GM18868 (cell line): ENCODE data around the gene CD82.
"Not testable (repeated sequence)": the region's sequence is repeated elsewhere in the genome, so short reads cannot be mapped to it uniquely, and the experiment has no call there.

Experiments used
- ATAC-seq: cut with Tn5 transposase; IDR thresholded peaks from one replicate; pipeline ENCODE4 v1.9.1; 2021; ENCODE audit warnings: mild to moderate bottlenecking, moderate library complexity; ENCODE audit not compliant: unreplicated experiment

CD82 gene

DNA sequence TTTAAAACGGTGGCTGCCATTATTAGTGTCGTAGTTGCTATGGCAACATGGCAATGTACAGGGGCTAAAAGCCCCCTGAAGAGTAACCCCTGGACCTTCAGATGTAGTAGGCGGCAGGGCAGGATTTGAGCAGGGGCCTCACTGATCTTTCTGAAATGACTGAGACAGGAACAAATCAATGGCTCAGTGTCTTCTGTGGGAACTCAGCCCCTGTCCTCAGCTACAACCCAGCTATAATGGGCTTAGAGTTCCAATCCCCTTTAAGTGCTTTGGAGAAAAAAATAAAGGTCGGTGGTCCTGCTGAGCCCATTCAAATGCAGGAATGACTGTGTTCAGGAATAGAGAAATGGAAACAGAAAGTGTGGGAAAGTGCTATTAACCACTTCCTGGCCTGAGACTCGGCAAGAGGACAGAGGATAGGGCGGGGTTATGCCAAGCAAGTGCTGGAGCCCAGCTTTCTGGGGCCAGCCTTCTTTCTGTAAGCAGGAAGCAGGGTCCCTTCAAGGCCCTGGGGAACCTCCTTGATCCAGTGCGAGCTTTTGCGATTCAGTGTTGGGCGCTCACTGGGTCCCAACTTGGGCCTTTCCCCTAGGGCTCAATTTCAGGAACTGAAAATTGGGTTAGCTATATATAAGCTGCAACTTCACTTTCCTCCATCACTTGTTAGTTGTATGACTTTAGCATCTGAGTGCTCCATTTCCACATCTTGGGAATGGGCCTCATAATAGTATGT lies 6.1 kb upstream of the CD82 start:
- peak; percentile 87 for ATAC-seq

DNA sequence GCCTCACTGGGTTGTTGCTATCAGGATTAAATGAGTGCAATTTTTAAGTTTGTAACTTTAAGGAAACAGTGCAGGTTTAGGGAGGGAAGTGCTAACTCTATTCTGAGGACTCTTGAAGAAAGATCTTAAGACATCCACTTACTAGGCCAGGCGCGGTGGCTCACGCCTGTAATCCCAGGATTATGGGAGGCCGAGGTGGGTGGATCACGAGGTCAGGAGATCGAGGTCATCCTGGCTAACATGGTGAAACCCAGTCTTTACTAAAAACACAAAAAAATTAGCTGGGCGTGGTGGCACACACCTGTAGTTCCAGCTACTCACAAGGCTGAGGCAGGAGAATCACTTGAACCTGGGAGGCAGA lies 5.5 kb upstream of the CD82 start:
- not testable (repeated sequence) for ATAC-seq

DNA sequence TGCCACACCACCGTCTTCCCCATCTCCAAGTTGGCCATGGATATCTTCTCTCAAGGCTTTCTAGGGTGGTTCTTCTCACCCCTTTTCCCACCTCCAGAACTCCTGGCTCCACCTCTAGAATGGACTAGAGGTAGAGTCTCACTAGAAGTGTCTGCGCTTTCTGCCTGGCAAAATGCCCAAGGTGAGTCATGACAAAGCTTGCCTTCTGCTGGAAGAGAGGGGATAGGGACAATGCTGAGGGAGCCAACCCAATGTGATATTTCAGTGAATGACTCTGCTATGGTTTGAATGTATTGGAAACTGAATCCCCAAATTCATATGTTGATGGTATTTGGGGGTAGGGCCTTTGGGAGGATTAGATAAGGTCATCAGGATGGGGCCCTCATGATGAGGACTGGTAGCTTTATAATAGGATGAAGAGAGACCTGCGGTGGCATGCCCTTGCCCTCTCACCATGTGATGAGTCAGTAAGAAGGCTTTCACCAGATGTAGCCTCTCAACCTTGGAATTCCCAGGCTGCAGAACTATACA lies 4.1 kb upstream of the CD82 start:
- no peak for ATAC-seq

DNA sequence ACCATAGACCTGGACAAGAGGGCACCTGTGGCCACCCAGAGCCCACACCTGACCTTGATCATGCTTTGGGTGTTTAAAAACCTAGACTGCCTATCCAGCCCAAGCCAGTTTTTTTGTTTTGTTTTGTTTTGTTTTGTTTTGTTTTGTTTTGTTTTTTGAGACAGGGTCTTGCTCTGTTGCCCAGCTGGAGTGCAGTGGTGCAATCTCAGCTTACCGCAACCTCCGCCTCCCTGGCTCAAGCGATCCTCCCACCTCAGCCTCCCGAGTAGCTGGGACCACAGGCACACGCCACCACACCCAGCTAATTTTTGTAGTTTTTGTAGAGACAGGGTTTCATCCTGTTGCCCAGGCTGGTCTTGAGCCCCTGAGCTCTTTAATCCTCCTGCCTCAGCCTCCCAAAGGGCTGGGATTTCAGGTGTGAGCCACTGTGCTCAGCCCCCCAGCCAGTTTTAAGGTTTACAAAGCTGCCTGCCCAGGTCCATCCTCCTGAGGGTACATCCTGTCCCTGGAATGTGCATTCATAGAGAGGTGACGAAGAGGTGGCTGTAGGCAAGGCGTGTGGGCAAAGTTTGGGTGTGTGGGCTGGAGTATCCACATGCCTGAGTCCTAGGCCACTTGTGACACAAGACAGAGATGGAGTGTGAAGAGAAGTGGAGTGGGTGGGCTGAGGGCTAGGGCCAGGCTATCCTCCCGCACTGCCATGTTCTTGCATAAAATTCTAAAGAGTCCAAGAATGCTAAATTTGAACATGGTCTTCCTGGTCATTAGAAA lies 3.3 kb upstream of the CD82 start:
- ATAC-seq: no peak

DNA sequence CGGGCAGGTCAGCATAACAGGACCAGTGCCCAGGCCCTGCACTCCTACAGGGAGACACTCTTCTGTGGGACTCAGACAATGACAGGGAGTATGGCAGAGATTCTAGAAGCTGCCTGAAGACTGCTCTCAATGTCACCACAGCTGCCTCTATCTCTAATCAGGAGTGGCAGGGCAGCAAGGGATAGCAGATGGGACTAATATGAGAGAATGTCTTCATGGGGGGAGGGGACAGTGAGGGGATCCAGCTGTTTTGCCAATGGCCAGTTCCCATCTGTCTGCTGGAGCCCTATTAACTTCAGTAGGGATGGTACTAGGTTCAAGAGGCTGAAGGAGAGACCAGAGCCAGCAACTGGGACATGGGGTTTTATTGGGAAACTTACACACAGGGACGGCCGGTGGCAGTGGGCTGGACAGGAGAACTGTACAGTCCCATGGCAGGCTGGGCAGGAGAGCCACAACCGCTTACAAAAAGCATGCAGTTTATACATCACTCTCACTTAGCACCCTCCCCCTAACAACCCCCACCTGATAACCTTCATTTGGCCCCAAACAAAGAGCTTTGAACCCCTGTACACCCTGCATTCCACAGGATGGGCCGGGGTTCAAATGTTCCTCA lies 2.5 kb upstream of the CD82 start:
- no peak for ATAC-seq

DNA sequence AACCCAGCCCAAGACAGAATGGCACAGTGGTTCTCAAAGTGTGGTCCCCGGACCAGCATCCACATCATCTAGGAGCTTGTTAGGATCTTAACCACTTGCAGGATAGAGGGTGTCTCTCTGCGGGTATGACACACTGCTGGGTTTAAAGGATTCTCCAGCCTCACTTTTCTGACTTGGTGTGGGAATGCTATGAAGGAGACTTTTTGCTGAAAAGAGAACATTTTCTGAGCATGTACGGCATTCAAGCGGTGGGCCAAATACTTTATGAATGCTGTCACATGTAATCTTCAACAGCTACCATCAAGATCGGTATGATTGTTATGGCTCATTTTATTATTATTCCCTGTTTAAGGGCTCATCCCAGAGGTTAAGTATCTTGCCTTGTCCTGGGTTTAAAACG lies 1.8 kb upstream of the CD82 start:
- no peak for ATAC-seq

DNA sequence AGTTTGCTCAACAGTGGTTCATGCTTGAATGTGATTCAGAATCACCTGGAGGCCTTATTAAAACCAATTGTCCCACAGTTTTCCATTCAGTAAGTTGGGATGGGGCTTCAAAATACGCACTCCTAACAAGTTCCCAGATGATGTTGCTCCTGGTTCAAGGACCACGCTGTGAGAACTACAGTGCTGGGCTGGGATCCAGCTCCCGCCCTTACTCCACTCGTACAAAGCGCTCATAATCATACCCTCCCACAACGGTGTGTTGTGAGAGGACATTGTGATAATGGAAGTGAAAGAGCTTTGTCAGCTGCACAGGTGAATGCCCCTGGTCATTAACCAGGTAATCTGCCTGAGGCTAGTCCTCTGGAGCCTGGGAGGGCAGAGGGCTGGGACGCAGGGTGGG lies 1.3 kb upstream of the CD82 start:
- no peak for ATAC-seq

DNA sequence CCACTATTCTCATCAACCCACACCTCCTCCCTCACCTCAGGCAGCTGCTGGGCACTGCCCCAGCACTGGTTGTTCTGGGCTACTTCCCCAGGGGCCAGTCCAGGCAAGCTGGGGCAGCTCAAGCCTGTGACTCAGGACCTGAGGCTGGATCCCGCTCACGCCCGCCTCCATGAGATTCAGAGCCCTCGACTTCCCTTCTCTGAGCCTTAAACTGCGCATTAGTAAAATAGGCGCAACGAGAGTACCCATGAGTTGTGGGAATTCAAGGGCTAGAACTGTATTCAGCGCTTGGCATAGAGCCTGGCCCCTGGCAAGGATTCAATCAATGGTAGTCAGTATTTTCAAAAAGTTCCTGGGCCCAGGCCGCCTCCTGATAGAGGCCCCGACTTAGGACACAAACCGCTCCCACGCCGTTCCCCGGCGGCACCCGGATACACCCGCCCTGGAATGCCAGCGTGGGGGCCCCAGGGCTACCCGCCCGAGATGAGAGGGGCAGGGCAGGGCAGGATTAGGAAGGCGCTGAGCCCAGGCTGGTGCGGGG lies 723 bp upstream of the CD82 start:
- ATAC-seq: peak; percentile 0

DNA sequence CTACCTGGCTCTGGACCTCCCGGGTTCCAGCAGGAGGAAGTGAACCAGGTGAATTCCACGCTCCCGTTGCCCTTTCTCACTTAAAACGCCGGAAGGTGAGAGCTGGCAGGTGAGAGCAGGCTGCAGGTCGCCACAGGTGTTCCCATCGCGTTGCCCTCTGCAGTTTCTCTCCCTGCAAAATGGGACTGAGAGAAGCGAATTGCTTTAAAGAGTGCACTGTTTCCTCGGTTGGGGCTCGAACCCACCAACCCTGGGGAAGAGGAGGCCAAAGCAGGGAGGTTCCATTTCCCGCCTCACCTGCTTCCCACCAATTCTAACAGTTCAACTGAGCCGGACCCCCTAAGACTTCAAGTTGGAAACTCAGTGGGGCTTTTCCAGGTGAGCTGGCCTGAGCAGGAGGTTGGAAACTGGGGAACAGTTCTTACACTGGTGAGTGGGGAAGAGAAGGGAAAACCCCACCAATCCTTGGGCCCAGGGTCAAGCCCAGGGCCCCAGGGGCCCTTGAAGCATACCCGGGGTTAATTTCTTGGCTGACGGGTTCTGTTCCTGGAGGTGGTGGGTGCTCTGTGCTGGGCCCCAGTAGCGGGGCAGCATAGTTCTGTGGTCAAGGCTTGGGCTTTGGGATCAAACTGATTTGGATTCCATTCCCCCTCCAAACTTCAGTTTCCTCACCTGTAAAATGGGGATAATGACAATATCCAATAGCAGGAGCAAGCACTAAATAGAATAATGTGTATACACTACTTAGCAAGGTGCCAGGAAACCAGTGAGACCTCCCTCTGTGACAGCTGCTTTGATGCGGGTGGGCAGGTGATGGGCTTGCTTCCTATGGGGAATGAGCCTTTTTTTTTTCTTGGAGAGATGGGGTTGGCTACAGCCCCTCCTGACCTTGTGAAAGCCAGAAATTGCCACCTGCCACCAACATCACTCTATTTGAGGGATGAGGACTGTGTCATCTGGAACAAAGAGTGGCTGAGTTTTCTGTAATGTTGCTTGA lies 788 bp downstream of the CD82 start:
- no peak for ATAC-seq

DNA sequence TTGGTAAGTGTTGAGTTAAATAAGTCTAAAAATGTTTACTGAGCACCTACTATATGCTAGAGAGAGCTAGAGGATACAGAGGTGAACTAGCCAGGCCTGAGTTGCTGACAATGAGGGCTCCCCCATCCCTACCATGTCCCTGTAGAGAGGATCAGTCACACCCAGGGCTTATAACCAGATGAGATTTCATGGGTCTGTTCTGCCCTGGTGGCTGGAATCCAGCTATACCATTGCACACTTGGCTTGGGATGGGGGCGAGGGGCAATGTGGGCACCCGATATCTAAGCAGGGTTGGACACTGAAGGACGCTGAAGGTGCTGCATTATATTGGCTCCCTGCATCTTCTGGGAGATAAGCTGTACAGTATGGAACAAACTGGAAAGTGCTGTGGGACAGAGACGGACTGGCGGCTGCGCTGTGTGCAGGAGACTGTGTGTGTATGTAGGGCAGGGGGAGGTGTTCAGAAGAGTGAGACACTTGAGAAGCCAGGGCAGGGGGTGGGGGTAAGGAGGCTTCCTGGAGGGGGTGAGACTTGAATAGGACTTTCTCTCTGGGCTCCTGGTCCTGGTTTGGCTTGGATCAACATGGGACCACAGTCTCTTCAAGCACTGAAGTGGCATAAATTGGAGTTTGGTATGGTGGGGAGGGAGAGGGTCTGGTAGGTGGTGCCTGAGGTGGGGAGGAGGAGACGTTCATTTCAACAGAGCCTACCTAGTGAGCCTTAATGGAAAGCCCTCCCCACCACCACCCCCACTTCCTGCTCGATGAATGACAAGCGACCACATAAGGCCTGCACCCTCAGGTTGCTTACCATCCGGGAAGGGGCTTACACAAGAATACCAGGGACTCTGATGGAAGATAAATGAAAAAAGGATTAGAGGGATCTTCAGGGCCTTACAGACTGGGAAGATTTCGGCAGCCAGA lies 1.8 kb downstream of the CD82 start:
- no peak for ATAC-seq

DNA sequence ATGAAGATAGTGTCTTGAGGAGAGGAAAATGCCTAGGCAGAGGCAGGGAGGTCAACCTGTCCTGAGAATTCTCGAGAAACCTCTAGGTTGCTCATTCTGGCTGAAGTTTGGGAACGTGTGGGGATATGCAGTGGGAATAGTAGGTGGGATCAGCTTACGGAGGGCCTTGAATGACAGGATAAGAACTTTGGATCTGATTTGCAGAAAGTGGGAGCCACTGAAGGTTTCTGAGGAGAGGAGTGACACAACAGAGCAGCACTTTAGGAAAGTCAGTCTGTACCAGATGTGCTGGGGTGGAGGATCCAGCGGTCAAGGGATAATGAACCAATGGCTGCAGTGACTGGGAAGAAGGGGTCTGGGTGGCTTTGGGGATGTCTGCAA lies 2.4 kb downstream of the CD82 start:
- ATAC-seq: no peak

DNA sequence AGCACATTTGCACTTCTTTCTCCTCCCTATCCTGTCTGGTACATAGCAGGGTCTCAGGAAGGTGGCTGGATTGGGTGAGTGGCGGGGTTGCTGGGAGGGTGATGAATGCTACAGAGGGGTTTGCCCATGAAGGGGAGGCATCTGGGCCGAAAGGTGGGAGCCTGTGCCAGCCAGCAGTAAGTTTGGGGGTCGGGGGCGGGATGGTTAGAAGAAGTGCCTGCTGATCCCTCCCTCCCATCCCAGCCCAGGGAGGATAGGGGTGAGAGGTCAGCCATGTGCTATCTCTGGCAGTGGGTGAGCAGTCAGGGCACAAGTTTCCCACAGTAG lies 2.8 kb downstream of the CD82 start:
- no peak for ATAC-seq

DNA sequence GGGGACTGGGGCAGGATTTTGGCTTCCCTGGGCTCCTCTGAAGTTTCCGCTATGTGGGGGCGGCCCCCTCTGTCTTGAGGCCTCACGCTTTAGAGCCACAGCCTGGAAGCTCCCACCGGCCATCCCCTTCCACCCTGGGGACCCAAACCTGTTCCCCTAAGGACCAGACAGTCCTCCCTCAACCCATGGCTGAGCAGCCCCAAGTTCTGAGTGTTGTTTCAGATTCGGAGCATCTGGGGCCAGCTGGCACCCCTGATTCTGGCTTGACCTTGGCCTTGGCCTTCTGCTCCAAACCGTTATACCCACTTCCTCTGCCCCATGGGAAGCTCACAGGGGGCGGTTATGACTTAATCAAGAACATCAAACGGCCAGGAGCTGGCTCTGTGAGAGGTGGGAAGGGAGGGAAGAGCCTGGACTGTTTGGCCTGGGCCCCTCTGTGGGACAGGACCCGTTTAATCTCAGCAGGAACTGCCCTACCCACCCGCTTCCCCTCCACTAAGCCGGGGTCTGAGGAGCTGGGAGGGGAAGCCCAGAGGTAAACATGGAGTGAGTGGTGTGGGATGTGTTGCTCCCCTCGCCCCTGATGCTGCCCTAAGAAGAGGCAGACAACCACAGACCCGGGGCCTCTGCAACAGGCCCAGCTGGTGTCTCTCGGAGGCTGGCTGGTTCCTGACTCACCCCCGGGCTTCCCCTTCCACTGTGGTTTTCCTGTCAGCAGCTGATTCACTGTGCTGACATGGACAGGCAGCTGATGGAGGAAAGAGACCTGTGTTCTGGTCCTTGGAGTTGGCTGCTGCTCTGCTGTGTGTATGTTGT lies 3.4 kb downstream of the CD82 start:
- ATAC-seq: peak; percentile 48

DNA sequence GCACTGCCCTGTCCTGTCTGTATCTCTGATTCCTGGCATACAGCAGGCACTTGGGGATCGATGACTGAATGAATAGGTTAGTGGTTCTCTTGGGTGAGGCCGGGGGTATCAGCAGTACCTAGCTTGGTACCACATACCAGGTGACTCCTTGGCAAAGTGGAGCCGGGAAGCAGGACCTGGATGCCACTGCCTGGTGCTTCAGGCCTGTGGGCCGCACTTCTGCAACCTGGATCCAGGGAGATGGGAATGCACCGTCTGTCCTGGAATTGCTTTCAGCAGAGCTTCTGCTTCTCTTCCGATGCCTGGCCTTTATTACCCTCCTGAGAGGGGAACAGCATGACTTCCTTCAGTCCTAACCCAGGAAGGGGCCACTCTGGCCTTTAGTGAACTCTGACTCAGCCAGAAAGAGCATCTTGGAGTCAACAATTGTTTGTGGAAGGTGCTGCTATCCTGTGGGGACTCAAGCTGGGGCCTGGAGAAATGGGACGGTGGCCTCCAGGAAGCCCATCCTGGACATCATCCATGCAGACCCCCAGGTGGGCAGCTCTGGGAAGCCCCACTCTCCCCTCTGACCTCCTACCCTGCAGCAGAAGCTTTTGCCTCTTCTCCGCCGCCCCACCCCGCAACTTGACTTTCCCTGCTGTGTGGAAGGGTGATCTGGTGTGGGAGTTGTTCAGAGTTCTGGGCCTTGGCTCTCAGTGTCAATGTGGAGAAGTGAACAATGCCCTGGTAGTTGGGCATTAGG lies 5.1 kb downstream of the CD82 start:
- no peak for ATAC-seq

DNA sequence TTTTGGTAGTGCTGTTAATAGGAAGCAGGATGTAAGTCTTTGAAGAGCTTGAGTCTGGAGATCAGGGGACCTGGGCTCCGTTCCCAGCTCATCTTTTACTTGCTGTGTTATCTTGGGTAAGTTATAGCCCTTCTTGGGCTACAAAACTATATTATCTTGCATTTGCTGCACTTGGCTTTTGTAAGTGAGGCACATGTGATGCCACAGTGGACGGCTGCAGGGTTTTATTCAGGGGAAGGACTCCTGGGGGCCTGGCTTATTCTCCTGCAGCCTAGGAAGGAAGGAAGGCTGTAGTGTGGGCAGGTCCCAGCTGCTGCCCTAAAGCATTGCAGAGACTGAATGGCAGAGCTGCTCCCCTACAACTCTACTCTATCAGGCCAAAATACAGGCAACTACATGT lies 6.4 kb downstream of the CD82 start:
- ATAC-seq: no peak

DNA sequence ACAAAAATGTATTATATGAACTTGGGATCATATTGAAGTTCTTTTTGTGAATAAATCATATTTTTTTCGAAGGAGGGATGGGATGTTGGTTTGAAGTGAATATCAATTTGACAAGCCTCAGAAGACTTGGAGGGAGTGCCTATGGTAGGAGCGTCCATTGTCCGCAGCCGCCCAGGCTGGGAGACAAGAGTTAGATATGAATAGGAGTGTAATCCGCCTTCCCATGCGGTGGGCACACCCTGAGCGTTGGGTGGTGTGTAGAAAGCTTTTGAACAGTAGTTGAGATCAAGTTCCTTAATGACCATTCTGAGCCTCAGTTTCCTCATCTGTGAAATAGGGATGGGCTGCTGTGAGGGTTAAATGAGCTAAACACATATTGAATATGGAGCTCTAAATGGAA lies 7.0 kb downstream of the CD82 start:
- no peak for ATAC-seq

DNA sequence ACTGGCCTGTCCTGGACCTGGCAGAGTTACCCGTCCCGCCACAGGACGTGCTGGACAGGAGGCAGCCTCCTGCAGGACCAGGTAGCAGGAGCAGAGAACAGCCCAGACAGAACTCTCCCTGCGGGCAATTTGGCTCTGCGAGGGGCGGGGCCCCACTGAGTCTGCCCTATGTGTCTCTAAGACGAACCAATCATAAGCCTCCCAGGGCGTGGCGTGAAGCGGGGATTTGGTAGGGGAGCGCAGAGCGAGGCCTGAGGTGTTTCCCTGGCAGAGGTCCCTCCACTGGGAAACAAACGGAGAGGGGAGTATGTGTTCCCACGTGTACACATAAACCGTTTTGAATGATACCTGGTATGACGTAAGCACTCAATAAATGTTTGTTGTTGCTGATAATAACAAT lies 7.4 kb downstream of the CD82 start:
- no peak for ATAC-seq

DNA sequence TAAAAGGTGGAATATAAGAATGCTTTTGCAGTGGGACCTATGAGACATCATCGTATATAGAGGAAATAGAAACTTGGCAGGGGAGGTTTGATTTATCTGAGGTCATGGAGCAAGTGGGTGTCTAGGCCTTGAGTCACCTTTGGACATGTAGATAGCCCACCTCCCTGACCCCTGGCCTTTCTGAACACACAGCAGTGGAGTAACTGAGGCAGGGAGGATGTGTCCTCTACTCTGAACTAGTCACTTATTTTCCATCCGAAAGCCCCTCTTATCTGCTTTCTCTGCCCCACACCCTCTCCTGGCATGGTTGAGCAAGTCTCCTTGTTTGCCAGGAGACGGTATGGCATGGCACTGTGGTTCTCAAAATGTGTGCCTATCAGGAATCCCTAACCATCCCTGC lies 7.9 kb downstream of the CD82 start:
- no peak for ATAC-seq
